OCI-LY7 (cell line): Measurements from ENCODE around the gene JDP2. TPM values are rescaled to one million over a fixed set of nuclear protein-coding genes. Genes with fewer than 3 reads are reported as not detected.

Experiments
- BruUV-seq: library from RNA; stranded (reverse); fragments of 400-500 nt; replicated peaks from 2 replicates; lab custom pipeline; 2021; lab: Mats Ljungman, UMichigan
- CTCF ChIA-PET: fragments of 300-600 bp; sonication (Branson Sonifier 250); formaldehyde crosslinking; loops from one replicate; lab custom pipeline; 2022; ENCODE audit warnings: antibody characterized with exemption; ENCODE audit not compliant: unreplicated experiment; lab: Charles Lee
- POLR2A ChIA-PET: fragments of 300-600 bp; sonication (Branson Sonifier 250); formaldehyde crosslinking; loops from one replicate; lab custom pipeline; 2022; ENCODE audit warnings: antibody characterized with exemption; lab: Charles Lee
- DNase-seq: peaks from one replicate; pipeline ENCODE4 v3.0.0-alpha.2; 2015; ENCODE audit warnings: low spot score
- H2AFZ ChIP-seq: fragments of 200-600 bp; sonication (generic), shearing (Covaris generic); 2 replicates; pipeline ENCODE4 v1.6.1; 2014; ENCODE audit warnings: mild to moderate bottlenecking, antibody characterized with exemption, low read length, moderate library complexity
- H3K27ac ChIP-seq: fragments of 200-600 bp; sonication (generic); 2 replicates; pipeline ENCODE4 v1.5.1; 2014; ENCODE audit warnings: mixed run types, low read depth, mild to moderate bottlenecking, moderate library complexity, low read length, inconsistent platforms; ENCODE audit not compliant: poor library complexity, severe bottlenecking
- H3K36me3 ChIP-seq: fragments of 200-600 bp; sonication (generic); 2 replicates; pipeline ENCODE4 v1.6.1; 2014; ENCODE audit warnings: mild to moderate bottlenecking, antibody characterized with exemption, low read length, moderate library complexity, mixed read lengths; ENCODE audit not compliant: insufficient read depth
- H3K4me1 ChIP-seq: fragments of 200-600 bp; sonication (generic); 2 replicates; pipeline ENCODE4 v1.5.1; 2014; ENCODE audit warnings: mild to moderate bottlenecking, low read length; ENCODE audit not compliant: insufficient read depth, poor library complexity, severe bottlenecking
- H3K4me2 ChIP-seq: fragments of 200-600 bp; sonication (generic); 2 replicates; pipeline ENCODE4 v1.6.1; 2014; ENCODE audit warnings: mild to moderate bottlenecking, low read length
- H3K4me3 ChIP-seq: fragments of 200-600 bp; sonication (generic); 2 replicates; pipeline ENCODE4 v1.5.1; 2014; ENCODE audit warnings: mild to moderate bottlenecking, low read depth, low read length; ENCODE audit not compliant: poor library complexity, severe bottlenecking
- H3K79me2 ChIP-seq: fragments of 200-600 bp; sonication (generic); 2 replicates; pipeline ENCODE4 v1.6.1; 2016; ENCODE audit warnings: low read depth, mild to moderate bottlenecking, low read length, moderate library complexity, mixed read lengths; ENCODE audit not compliant: insufficient read depth
- H3K9me2 ChIP-seq: fragments of 200-600 bp; sonication (generic); 2 replicates; pipeline ENCODE4 v1.6.1; 2016; ENCODE audit warnings: mild to moderate bottlenecking, low read length, mixed read lengths; ENCODE audit not compliant: insufficient read depth
- H3K9me3 ChIP-seq: fragments of 200-600 bp; sonication (generic); 2 replicates; pipeline ENCODE4 v1.6.1; 2014; ENCODE audit warnings: mild to moderate bottlenecking, mixed run types, low read length, mixed read lengths
- H4K20me1 ChIP-seq: fragments of 200-600 bp; sonication (generic); 2 replicates; pipeline ENCODE4 v1.6.1; 2014; ENCODE audit warnings: mild to moderate bottlenecking, antibody characterized with exemption, low read length, moderate library complexity, mixed read lengths; ENCODE audit not compliant: insufficient read depth
- EZH2phosphoT487 ChIP-seq: fragments of 200-600 bp; sonication (generic); IDR thresholded peaks from 2 replicates; pipeline ENCODE4 v1.6.1; 2018; ENCODE audit warnings: low read depth, borderline replicate concordance, mild to moderate bottlenecking, mixed run types, antibody characterized with exemption, low read length, moderate library complexity, mixed read lengths
- intact Hi-C: fragments of 100-400 bp; cut with micrococcal nuclease; formaldehyde crosslinking; loops from one replicate; pipeline ENCODE4 v1.10.0; 2022; ENCODE audit not compliant: unreplicated experiment
- total RNA-seq, 2 experiments: library from RNA; depleted of rRNA in 1 of 2; stranded (reverse); fragments of >200 nt in 1 of 2; shearing (Covaris generic) in 1 of 2; gene quantifications; 2 replicates each; pipeline ENCODE4 v1.2.3, GENCODE V29; 2014 to 2022
- TF ChIP-seq, protein P1 (sequence below): fragments of 200-600 bp; sonication (generic); conservative IDR thresholded peaks from 2 replicates; pipeline ENCODE4 v1.5.1; 2014; ENCODE audit warnings: mild to moderate bottlenecking, antibody characterized with exemption, low read length, moderate library complexity, mixed read lengths

The JDP2 gene
- total RNA-seq, 2 experiments from 2014 or later: 45.7 to 62.7 TPM

DNA sequence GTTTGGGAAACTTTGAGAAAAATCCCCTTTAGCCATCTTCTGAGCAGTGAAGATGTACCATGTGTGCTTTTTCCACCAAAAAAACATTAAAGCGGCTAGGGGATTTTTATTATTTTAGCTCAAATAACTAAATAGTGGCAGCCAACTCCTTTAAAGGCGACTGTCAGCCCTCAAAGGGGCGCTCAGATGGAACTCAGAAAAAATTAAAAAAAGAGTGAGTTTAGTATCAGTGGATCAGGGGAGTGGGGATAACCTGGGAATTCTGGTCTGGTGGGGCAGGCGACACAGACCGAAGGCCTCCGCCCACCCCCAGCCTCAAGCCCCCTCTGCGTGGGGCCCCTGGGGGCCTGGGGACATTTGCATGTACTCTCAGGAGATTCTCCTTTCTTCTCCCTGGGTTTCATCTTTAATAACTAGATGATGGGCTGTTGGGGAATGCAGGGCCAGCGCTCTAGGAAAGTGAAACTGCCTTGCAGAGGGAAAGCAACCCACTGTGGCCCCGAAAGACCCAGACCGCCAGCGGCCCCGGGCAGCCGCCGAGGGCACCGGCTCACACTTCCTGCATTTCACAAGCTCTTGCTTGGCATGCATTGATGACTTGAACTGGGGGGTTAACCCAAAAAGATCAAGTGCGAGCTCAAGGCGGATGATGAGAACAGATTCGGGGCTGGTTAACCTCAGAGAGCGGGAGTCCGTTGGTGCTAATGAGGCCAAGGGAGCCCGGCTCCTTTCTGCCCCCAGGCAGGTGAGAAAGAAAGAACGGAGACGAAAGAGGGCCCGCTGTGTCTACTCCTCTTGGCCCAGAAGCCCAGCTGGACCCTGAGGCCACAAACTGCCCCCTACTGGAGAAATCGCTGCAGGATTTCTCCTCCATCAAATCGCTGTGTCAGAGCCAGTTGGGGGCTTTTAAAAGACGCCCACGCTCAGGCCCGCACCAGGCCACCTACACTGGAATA, 87.1 kb downstream of the JDP2 start:
- TF ChIP-seq, protein P1, sequence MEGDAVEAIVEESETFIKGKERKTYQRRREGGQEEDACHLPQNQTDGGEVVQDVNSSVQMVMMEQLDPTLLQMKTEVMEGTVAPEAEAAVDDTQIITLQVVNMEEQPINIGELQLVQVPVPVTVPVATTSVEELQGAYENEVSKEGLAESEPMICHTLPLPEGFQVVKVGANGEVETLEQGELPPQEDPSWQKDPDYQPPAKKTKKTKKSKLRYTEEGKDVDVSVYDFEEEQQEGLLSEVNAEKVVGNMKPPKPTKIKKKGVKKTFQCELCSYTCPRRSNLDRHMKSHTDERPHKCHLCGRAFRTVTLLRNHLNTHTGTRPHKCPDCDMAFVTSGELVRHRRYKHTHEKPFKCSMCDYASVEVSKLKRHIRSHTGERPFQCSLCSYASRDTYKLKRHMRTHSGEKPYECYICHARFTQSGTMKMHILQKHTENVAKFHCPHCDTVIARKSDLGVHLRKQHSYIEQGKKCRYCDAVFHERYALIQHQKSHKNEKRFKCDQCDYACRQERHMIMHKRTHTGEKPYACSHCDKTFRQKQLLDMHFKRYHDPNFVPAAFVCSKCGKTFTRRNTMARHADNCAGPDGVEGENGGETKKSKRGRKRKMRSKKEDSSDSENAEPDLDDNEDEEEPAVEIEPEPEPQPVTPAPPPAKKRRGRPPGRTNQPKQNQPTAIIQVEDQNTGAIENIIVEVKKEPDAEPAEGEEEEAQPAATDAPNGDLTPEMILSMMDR: peak; percentile 63
- TF ChIP-seq EZH2phosphoT487: no peak
- peaks cover 16% of the 10 kb centered on the region for H3K4me1 ChIP-seq
- no peaks in the 10 kb centered on the region for H4K20me1 ChIP-seq
- H3K4me3 ChIP-seq: peak overlapping the region; percentile 25
- ChIA-PET POLR2A (interaction anchor here (0.6 kb wide), 1 partner anchor 10 kb away, joined by 3 read pairs; no protein-coding TSS in a partner anchor), CTCF (interaction anchor here (0.6 to 0.8 kb wide), 2 partner anchors 216 to 431 kb away, joined by 3 read pairs; no protein-coding TSS in a partner anchor)
- no peaks in the 10 kb centered on the region for H3K79me2 ChIP-seq
- no peaks in the 10 kb centered on the region for H3K36me3 ChIP-seq
- intact Hi-C loops: no loop called here
- H2AFZ ChIP-seq: peak overlapping the region; percentile 50; the same call in 1 of the 2 replicates
- peaks cover 18% of the 10 kb centered on the region; the same call in 1 of the 2 replicates for H3K9me3 ChIP-seq
- no TSS peak for BruUV-seq
- H3K9me2 ChIP-seq: no peaks in the 10 kb centered on the region
- H3K4me2 ChIP-seq: peak overlapping the region; percentile 60
- peak; percentile 24 for DNase-seq
- H3K27ac ChIP-seq: no peak overlapping the region

DNA sequence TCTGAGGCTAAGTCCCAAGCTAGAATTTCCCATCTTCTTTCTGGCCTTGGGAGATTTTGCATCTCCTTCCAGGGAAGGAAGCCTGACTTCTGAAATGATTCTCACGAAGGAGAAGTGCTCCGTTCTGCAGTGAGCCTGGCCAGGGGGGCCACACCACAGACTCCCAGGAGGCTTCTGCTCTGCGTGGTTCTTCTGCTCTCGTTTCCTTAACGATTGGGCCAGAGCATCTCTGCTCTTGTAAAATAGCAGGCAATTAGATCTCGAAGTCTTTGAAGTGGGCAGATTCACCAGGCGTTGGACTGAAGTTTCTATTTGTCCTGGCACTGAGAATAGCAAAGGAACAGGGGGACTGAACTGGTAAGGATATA, 87.8 kb downstream of the JDP2 start:
- CTCF ChIA-PET: interaction anchor here (0.8 kb wide), 1 partner anchor 430 kb away, joined by 3 read pairs; no protein-coding TSS in a partner anchor
- POLR2A ChIA-PET: no interaction called here

More for the DNA sequence above, 87.8 kb downstream of the JDP2 start:
- TF ChIP-seq, protein P1: no peak; the same call in 1 of the 2 replicates
- no peak for TF ChIP-seq EZH2phosphoT487
- Histone ChIP-seq H2AFZ (peak overlapping the region; percentile 50; the same call in 1 of the 2 replicates), H3K27ac (no peak overlapping the region), H3K4me2 (peak overlapping the region; percentile 60), H3K9me2 (no peaks in the 10 kb centered on the region), H3K79me2 (no peaks in the 10 kb centered on the region), H3K36me3 (no peaks in the 10 kb centered on the region), H3K9me3 (peaks cover 11% of the 10 kb centered on the region; the same call in 1 of the 2 replicates), H4K20me1 (no peaks in the 10 kb centered on the region), H3K4me3 (peak overlapping the region; percentile 25), H3K4me1 (peaks cover 16% of the 10 kb centered on the region)
- DNase-seq: peak; percentile 29
- intact Hi-C loops: no loop called here
- BruUV-seq: no TSS peak
